Measurements from ENCODE around the gene GNA12.
A peak's percentile ranks its signal among the peaks of the same experiment; 100 is the strongest.

GNA12 gene

GRCh38 chr7:2720024-2720423 is 124.1 kb downstream of the GNA12 start:
- no peak for FAIRE-seq
- TF ChIP-seq CTCF (IDR thresholded peaks at IDR 0.05; ENCODE audit: insufficient read depth, missing control alignments) = no peak
- no peak for DNase-seq (ENCODE audit: insufficient read length, low spot score)

- peak; percentile 57 for TF ChIP-seq CTCF (IDR thresholded peaks at IDR 0.05; ENCODE audit: insufficient read depth, missing control alignments)
- no peak for FAIRE-seq
Observed at GRCh38 chr7:2719007-2719406, 125.1 kb downstream of the GNA12 start.

GRCh38 chr7:2718296-2718965 is 125.7 kb downstream of the GNA12 start:
- FAIRE-seq (no peak), DNase-seq (ENCODE audit: insufficient read length, low spot score) (no peak)
- no peak for TF ChIP-seq CTCF (IDR thresholded peaks at IDR 0.05; ENCODE audit: insufficient read depth, missing control alignments)

More at GRCh38 chr7:2719007-2719406, 125.1 kb downstream of the GNA12 start:
- DNase-seq (ENCODE audit: insufficient read length, low spot score) = peak; percentile 68

DNA sequence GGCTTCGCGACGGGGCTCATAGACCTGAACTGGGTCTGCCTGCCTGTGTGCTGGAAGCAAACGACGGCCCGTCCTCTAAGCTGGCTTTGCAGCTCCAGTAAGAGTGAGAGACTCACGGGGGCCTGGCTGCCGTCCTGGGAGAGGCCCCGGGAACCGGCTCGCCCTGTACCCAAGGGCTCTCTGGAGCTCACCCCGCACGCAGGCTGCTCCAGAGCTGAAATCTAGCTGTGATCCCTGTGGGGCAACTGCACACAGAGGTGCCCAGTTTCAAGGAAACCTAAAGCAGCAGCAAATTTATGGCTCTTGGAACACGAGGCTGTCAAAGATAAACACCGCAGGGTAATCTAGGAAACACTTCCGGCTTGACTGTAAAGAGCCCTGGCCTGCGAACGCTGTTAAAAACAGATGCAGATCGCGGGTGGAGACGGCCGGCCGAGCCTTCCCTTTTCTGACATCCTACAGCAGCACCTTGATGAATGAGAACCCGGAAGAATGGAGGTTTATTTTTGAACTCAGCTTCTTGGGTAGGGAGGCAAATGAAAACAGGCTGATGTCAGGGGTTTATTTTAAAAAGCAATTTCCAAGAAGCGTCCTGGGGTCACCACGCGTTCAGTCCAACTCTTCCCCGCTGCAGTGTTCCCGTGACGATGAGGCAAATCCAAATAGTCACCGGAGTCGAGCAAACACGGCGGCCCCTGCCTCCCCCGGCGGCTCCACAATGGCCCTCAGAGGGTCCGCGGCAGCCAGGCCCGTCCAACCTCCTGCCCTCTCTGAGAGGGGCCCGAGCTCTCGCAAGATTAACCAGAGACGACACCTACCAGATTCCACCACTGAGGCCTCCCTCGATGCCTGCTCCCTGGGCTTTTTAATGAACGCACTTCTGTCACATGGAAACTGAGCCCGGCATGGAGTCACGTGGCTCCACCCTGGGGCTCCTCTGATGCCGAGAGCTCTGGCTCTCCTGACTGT is 126.5 kb downstream of the GNA12 start:
- no peak for TF ChIP-seq CTCF (IDR thresholded peaks at IDR 0.05; ENCODE audit: insufficient read depth, missing control alignments)
- FAIRE-seq = no peak
- DNase-seq (ENCODE audit: insufficient read length, low spot score) = no peak

DNA sequence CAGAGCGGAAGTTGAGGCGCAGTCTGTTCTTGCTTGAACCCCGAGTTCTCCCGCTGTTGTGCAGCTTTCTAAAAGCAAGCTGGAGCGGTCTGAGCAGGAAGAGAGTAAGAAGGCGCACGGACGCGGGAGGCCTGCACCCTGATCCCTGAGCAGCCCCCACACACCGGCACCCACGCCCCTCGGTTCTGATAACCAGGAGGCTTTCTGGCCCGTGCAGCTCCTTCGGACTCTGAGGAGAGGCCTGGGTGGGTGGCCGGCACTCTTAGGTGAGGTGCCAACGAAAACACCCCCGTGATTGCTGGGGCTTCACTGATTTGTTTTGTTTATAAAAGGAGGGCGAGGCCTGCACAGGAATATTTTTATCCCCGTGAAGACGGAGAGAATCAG is 127.2 kb downstream of the GNA12 start:
- no peak for TF ChIP-seq CTCF (IDR thresholded peaks at IDR 0.05; ENCODE audit: insufficient read depth, missing control alignments)
- DNase-seq (ENCODE audit: insufficient read length, low spot score) (no peak), FAIRE-seq (no peak)

DNA sequence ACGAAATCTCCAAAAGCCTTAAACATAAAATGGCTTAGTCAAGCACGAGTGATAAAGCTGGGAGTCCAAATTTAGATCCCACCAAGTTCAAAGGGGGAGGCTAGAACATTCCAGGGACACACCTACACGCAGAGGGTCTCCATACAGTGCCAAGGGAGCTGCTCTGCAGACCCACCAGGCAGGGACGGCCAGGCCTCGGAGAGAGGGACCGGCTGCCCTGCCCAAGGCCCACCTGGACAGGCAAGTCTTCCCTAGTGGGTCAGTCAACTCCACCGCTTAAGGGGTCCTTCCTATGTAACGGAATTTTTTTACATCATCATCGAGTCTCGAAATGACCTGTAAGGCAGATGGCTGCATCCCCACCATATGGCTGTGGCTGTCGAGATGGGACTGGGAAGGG is 127.6 kb downstream of the GNA12 start:
- no peak for TF ChIP-seq CTCF (IDR thresholded peaks at IDR 0.05; ENCODE audit: insufficient read depth, missing control alignments)
- DNase-seq (ENCODE audit: insufficient read length, low spot score) = no peak
- FAIRE-seq = no peak

All from D721Med (cell line).